H1 (cell line): ENCODE results near the gene LRTM2. TPM values are rescaled to one million over a fixed set of nuclear protein-coding genes. Genes with fewer than 3 reads are reported as not detected.

Source experiments
- TEAD4 ChIP-seq: IDR thresholded peaks from 2 replicates; pipeline ENCODE4 v1.6.1; 2012; ENCODE audit warnings: low read depth, low read length, inconsistent platforms, mixed read lengths
- polyA plus RNA-seq, 7 experiments: library from polyadenylated mRNA; depleted of rRNA in 3 of 7; stranded (reverse) in 5 of 7; unstranded in 2 of 7; fragments of >200 nt in 5 of 7; fragments of 200-250 nt in 2 of 7; gene quantifications; 1 replicate in 5 of 7; 2 replicates in 1 of 7; 4 replicates in 1 of 7; pipeline versions ENCODE4 v1.2.1 to v1.2.3, GENCODE V29; 2011 to 2013; ENCODE audit warnings: missing spikeins in 2 of 7, mixed read lengths in 2 of 7
- total RNA-seq: library from RNA; stranded (reverse); fragmentation: NEBNext Ultra II Directional; extraction: Animal tissue kit (Norgen Biotek cat#: 25700); gene quantifications from 2 replicates; pipeline ENCODE4 v1.2.1, GENCODE V29; 2021
- TF ChIP-seq, protein P1 (sequence below): fragments of 300-600 bp; sonication (generic); IDR thresholded peaks from 2 replicates; pipeline ENCODE4 v1.7.1; 2012; ENCODE audit warnings: low read length, moderate library complexity, mild to moderate bottlenecking, inconsistent platforms; ENCODE audit not compliant: insufficient replicate concordance

Gene LRTM2
- total and polyA plus RNA-seq, 2 of the 8 experiments (the other 6 are each of a cell fraction or from before 2014, with no cell fraction given), result 0.06 TPM; not detected in 1

DNA sequence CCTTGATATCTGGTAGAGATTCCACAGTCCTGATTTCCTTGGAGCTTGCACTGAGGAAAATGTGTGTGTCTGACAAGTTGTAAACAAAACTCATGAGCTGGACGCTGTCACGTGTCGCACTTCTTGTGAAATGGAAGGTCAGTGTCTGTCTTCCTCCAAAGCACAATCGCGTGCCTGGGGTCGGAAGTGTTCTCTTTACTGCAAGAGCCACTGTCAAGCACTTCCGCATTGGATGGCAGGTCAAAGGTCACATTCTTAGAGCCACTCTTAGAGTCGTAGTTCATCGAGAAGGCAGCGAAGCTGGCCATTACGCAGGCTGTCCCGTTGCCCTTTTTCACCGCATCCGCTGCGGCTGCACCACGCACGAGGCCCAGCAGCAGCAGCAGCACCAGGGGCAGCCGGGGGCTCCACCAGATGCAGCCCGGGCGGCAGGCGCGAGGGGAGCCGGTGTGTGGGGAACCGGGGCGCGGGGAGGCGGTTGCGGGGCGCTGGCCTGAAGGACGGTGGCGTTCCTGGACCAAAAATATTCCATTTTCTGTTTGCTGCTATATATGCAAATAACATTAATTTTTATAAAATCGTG, 45.0 kb downstream of the LRTM2 start (continued):
- TF ChIP-seq, protein P1, sequence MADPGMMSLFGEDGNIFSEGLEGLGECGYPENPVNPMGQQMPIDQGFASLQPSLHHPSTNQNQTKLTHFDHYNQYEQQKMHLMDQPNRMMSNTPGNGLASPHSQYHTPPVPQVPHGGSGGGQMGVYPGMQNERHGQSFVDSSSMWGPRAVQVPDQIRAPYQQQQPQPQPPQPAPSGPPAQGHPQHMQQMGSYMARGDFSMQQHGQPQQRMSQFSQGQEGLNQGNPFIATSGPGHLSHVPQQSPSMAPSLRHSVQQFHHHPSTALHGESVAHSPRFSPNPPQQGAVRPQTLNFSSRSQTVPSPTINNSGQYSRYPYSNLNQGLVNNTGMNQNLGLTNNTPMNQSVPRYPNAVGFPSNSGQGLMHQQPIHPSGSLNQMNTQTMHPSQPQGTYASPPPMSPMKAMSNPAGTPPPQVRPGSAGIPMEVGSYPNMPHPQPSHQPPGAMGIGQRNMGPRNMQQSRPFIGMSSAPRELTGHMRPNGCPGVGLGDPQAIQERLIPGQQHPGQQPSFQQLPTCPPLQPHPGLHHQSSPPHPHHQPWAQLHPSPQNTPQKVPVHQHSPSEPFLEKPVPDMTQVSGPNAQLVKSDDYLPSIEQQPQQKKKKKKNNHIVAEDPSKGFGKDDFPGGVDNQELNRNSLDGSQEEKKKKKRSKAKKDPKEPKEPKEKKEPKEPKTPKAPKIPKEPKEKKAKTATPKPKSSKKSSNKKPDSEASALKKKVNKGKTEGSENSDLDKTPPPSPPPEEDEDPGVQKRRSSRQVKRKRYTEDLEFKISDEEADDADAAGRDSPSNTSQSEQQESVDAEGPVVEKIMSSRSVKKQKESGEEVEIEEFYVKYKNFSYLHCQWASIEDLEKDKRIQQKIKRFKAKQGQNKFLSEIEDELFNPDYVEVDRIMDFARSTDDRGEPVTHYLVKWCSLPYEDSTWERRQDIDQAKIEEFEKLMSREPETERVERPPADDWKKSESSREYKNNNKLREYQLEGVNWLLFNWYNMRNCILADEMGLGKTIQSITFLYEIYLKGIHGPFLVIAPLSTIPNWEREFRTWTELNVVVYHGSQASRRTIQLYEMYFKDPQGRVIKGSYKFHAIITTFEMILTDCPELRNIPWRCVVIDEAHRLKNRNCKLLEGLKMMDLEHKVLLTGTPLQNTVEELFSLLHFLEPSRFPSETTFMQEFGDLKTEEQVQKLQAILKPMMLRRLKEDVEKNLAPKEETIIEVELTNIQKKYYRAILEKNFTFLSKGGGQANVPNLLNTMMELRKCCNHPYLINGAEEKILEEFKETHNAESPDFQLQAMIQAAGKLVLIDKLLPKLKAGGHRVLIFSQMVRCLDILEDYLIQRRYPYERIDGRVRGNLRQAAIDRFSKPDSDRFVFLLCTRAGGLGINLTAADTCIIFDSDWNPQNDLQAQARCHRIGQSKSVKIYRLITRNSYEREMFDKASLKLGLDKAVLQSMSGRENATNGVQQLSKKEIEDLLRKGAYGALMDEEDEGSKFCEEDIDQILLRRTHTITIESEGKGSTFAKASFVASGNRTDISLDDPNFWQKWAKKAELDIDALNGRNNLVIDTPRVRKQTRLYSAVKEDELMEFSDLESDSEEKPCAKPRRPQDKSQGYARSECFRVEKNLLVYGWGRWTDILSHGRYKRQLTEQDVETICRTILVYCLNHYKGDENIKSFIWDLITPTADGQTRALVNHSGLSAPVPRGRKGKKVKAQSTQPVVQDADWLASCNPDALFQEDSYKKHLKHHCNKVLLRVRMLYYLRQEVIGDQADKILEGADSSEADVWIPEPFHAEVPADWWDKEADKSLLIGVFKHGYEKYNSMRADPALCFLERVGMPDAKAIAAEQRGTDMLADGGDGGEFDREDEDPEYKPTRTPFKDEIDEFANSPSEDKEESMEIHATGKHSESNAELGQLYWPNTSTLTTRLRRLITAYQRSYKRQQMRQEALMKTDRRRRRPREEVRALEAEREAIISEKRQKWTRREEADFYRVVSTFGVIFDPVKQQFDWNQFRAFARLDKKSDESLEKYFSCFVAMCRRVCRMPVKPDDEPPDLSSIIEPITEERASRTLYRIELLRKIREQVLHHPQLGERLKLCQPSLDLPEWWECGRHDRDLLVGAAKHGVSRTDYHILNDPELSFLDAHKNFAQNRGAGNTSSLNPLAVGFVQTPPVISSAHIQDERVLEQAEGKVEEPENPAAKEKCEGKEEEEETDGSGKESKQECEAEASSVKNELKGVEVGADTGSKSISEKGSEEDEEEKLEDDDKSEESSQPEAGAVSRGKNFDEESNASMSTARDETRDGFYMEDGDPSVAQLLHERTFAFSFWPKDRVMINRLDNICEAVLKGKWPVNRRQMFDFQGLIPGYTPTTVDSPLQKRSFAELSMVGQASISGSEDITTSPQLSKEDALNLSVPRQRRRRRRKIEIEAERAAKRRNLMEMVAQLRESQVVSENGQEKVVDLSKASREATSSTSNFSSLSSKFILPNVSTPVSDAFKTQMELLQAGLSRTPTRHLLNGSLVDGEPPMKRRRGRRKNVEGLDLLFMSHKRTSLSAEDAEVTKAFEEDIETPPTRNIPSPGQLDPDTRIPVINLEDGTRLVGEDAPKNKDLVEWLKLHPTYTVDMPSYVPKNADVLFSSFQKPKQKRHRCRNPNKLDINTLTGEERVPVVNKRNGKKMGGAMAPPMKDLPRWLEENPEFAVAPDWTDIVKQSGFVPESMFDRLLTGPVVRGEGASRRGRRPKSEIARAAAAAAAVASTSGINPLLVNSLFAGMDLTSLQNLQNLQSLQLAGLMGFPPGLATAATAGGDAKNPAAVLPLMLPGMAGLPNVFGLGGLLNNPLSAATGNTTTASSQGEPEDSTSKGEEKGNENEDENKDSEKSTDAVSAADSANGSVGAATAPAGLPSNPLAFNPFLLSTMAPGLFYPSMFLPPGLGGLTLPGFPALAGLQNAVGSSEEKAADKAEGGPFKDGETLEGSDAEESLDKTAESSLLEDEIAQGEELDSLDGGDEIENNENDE, result no peak
- no peak for TF ChIP-seq TEAD4
